ENCODE measurements around the gene MANEAL.
"Not testable (repeated sequence)": the region's sequence is repeated elsewhere in the genome, so short reads cannot be mapped to it uniquely, and the experiment has no call there.

Gene MANEAL

GRCh38 chr1:37793773-37794371 lies at the start of gene MANEAL:
TSS of gene MANEAL (plus strand) at chr1:37793847. CDS start at chr1:37794183, 336 bp downstream.
- DNase-seq (ENCODE audit: low spot score), result peak; percentile 87

GRCh38 chr1:37746806-37747205 lies 46.8 kb upstream of the MANEAL start:
- DNase-seq (ENCODE audit: low spot score), result no peak

GRCh38 chr1:37748565-37748964 lies 45.1 kb upstream of the MANEAL start:
- DNase-seq (ENCODE audit: low spot score), result no peak

- no peak for DNase-seq (ENCODE audit: low spot score)
Measured at GRCh38 chr1:37752213-37752582, 41.4 kb upstream of the MANEAL start.

- DNase-seq (ENCODE audit: low spot score), result peak; percentile 84
Measured at GRCh38 chr1:37752583-37753471, 40.8 kb upstream of the MANEAL start.

- DNase-seq (ENCODE audit: low spot score), result no peak
Measured at GRCh38 chr1:37753473-37754321, 40.0 kb upstream of the MANEAL start.

GRCh38 chr1:37755290-37755689 lies 38.4 kb upstream of the MANEAL start:
- no peak for DNase-seq (ENCODE audit: low spot score)

- no peak for DNase-seq (ENCODE audit: low spot score)
Measured at GRCh38 chr1:37755951-37756560, 37.6 kb upstream of the MANEAL start.

- DNase-seq (ENCODE audit: low spot score), result no peak
Measured at GRCh38 chr1:37759451-37759850, 34.2 kb upstream of the MANEAL start.

- peak; percentile 47 for DNase-seq (ENCODE audit: low spot score)
Measured at GRCh38 chr1:37761416-37762095, 32.1 kb upstream of the MANEAL start.

- DNase-seq (ENCODE audit: low spot score), result no peak
Measured at GRCh38 chr1:37762516-37762915, 31.1 kb upstream of the MANEAL start.

- no peak for DNase-seq (ENCODE audit: low spot score)
Measured at GRCh38 chr1:37763791-37764413, 29.7 kb upstream of the MANEAL start.

- DNase-seq (ENCODE audit: low spot score), result peak; percentile 53
Measured at GRCh38 chr1:37764414-37764825, 29.2 kb upstream of the MANEAL start.

- peak; percentile 81 for DNase-seq (ENCODE audit: low spot score)
Measured at GRCh38 chr1:37764888-37765441, 28.7 kb upstream of the MANEAL start, which contains the start of gene EPHA10. TSS of gene EPHA10 (minus strand) at chr1:37765120. CDS start at chr1:37765066, 54 bp downstream.

- peak; percentile 59 for DNase-seq (ENCODE audit: low spot score)
Measured at GRCh38 chr1:37765916-37766664, 27.6 kb upstream of the MANEAL start.

GRCh38 chr1:37767488-37767887 lies 26.2 kb upstream of the MANEAL start:
- no peak for DNase-seq (ENCODE audit: low spot score)

GRCh38 chr1:37771440-37771839 lies 22.2 kb upstream of the MANEAL start:
- not testable (repeated sequence) for DNase-seq (ENCODE audit: low spot score)

- DNase-seq (ENCODE audit: low spot score), result no peak
Measured at GRCh38 chr1:37776946-37777516, 16.6 kb upstream of the MANEAL start.

- DNase-seq (ENCODE audit: low spot score), result no peak
Measured at GRCh38 chr1:37778654-37779053, 15.0 kb upstream of the MANEAL start.

All from D341Med (cell line).